ENCODE measurements around the gene CCDC182. TPM values are rescaled to one million over a fixed set of nuclear protein-coding genes. Genes with fewer than 3 reads are reported as not detected.

Gene CCDC182
- polyA plus RNA-seq, 1 donor, result not detected

DNA sequence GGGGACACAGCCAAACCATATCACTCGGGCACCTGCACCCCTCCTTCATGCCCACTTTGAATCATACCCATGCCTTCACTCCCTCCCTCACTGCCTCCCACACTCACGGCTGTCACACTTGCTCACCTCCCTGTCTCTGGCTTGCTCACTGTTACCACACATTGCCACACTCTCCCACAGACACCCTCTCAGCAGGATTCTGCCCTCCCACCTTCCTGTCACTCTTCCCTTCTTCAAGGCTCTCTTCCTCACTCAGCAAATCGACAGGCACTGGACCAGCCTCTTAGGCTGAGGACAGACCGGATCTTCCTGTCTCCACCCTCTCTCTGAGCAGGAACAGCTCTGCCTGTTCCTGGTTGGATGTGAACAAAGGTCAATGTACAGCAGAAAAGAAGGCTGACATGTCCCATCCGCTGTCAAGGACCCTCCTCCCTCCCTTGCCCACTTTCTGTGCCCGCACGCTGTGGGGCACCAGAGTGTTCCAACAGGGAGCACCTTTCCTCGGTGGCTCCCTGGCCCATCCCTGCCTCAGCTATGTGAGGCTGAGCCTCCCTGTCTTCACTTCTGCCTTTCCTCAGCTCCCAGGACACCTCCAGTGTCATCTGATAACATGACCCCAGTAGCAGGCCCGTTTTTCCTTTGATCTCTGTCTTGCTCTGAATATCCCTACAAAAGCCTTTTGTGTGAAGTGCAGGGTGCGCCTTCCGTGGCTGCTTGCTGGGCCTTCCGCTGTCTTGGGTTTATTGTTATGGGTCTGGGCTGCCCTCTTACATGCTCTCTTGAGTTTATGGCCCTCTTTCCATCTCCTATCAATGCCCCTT, 47.0 kb downstream of the CCDC182 start:
- DNase-seq, result no peak

DNA sequence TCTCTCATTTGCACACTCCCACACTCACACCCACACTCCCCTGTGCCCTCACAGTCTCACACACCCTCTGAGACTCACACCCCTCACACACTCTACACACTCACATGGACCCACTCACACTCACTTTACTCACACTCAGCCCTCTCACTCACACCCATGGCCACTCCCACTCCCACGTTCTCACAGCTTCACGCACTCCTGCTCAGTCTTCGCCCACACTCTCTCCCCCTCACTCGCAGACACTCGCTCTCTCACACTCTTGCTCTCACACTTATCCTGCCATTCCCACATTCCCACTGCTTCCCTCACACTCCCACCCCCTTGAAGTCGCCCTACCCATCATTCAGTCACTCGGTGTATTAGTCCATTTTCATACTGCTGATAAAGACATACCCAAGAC, 47.9 kb downstream of the CCDC182 start:
- no peak for DNase-seq

DNA sequence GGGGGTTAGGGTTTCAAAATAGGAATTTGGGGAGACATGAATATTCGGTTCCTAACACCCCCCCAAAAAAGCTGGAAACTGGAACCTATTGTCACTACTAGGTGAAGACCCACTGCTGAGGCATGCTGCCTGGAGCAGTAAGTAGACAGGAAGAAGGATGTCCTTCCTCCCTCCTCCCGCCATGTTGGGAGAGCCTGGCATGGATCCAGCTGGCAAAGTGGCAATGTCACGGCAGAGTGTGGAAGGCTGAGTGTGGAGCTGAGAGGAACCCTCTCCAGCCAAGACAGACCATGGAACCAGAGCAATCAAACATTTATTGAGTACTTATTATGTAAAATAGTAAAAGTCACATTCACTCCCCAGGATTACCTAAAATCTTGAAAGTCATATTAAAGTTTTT, 49.0 kb downstream of the CCDC182 start:
- no peak for DNase-seq

Other genes starting within 250 kb of the CCDC182 start
- gene MRPS23, start 104.7 kb upstream of the CCDC182 start, polyA plus RNA-seq (ENCODE audit: insufficient read length), result 57.0 TPM
- 42.2 TPM for gene CUEDC1, start 210.1 kb upstream of the CCDC182 start, polyA plus RNA-seq (ENCODE audit: insufficient read length)
- gene VEZF1, start 243.0 kb upstream of the CCDC182 start, polyA plus RNA-seq (ENCODE audit: insufficient read length), result 115 TPM

All from left kidney (tissue), 2 donors.